Neural progenitor cell (in vitro differentiated cells): ENCODE data around the gene ATP8B4.

ENCODE experiments used
- EZH2 ChIP-seq: fragments of 200-600 bp; sonication (generic); IDR thresholded peaks from 2 replicates; pipeline ENCODE4 v1.6.1; 2017; ENCODE audit warnings: antibody characterized with exemption, mild to moderate bottlenecking, moderate library complexity
- EZH2phosphoT487 ChIP-seq: fragments of 200-600 bp; sonication (generic); IDR thresholded peaks from 2 replicates; pipeline ENCODE4 v1.6.1; 2017; ENCODE audit warnings: antibody characterized with exemption
- TF ChIP-seq, protein P1 (sequence below): fragments of 200-600 bp; sonication (generic); IDR thresholded peaks from 2 replicates; pipeline ENCODE4 v1.5.1; 2017; ENCODE audit warnings: antibody characterized with exemption, mild to moderate bottlenecking

DNA sequence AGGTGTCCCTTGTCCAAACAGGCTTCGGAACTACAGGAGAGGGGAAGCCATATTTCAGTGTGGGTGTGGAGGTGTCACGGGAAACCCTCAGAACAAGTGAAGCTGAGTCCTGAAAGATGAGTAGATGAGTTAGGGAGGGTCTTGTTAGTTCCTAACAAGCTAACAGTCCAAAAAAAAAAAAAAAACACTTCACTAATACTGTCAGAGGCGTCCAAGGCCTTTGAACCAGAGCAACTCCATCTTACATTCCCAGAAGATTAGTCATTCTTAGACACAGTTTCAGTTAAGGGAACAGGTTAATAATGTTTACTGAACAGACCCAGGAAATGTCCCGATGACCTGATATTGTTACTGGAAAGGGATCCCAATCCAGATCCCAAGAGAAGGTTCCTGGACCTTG is 7.0 kb upstream of the ATP8B4 start:
- no peak for TF ChIP-seq EZH2
- TF ChIP-seq, protein P1, sequence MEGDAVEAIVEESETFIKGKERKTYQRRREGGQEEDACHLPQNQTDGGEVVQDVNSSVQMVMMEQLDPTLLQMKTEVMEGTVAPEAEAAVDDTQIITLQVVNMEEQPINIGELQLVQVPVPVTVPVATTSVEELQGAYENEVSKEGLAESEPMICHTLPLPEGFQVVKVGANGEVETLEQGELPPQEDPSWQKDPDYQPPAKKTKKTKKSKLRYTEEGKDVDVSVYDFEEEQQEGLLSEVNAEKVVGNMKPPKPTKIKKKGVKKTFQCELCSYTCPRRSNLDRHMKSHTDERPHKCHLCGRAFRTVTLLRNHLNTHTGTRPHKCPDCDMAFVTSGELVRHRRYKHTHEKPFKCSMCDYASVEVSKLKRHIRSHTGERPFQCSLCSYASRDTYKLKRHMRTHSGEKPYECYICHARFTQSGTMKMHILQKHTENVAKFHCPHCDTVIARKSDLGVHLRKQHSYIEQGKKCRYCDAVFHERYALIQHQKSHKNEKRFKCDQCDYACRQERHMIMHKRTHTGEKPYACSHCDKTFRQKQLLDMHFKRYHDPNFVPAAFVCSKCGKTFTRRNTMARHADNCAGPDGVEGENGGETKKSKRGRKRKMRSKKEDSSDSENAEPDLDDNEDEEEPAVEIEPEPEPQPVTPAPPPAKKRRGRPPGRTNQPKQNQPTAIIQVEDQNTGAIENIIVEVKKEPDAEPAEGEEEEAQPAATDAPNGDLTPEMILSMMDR = no peak
- no peak for TF ChIP-seq EZH2phosphoT487
